HG02840 (cell line): ENCODE data around the gene PLCD3.

Experiments
- ATAC-seq: cut with Tn5 transposase; IDR thresholded peaks from one replicate; pipeline ENCODE4 v1.9.1; 2021; ENCODE audit warnings: mild to moderate bottlenecking, moderate library complexity, moderate number of reproducible peaks; ENCODE audit not compliant: unreplicated experiment, low FRiP score

The PLCD3 gene

DNA sequence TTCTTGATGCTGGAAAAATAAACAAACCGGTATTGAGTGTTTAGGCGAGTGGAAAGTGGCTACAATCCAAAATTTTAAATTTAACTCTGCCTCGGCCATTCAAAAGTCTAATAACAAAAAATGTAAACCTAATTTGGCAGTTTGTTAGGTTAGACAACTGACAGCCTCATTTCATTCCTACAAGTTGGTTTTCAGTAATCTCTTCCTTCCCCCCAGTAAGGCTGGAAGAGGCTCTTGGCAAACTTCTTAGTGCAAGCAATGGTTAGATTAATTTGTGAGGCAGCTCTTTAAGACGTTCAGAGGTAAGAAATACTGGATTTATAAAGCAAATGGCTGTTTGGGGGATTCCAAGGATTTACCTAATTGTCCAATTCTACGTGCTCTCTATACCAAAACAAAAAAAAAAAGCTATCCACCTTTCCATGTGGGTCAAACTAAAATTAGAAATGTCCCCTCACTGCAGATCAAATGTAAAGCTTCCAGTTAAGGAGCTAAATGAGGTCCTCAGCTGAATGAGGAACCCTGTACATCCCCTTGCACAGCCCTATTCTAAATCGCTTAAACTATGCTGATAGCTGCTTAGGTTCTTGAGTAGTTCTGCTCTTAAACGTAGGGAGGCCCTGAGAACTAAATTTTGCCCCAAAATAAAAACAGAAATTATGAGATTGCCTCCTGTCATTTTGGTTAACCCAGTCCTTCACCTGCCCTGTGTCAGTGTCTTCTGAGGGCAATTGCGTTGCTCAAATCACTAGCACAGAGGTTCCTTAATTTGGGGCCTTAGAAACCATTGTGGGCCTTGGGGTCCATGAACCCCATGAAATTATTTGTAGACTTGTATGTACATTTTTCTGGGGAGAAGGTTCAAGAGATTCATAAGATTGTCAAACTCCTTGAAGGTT is 18.8 kb upstream of the PLCD3 start:
- ATAC-seq: no peak

DNA sequence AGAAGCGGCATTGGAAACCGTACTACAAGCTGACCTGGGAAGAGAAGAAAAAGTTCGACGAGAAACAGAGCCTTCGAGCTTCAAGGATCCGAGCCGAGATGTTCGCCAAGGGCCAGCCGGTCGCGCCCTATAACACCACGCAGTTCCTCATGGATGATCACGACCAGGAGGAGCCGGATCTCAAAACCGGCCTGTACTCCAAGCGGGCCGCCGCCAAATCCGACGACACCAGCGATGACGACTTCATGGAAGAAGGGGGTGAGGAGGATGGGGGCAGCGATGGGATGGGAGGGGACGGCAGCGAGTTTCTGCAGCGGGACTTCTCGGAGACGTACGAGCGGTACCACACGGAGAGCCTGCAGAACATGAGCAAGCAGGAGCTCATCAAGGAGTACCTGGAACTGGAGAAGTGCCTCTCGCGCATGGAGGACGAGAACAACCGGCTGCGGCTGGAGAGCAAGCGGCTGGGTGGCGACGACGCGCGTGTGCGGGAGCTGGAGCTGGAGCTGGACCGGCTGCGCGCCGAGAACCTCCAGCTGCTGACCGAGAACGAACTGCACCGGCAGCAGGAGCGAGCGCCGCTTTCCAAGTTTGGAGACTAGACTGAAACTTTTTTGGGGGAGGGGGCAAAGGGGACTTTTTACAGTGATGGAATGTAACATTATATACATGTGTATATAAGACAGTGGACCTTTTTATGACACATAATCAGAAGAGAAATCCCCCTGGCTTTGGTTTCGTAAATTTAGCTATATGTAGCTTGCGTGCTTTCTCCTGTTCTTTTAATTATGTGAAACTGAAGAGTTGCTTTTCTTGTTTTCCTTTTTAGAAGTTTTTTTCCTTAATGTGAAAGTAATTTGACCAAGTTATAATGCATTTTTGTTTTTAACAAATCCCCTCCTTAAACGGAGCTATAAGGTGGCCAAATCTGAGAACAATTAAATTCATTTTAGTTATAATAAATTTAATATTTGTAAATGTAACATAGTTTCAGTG is 17.7 kb upstream of the PLCD3 start:
- no peak for ATAC-seq

GRCh38 chr17:45149037-45149668 is 16.8 kb upstream of the PLCD3 start:
- no peak for ATAC-seq

DNA sequence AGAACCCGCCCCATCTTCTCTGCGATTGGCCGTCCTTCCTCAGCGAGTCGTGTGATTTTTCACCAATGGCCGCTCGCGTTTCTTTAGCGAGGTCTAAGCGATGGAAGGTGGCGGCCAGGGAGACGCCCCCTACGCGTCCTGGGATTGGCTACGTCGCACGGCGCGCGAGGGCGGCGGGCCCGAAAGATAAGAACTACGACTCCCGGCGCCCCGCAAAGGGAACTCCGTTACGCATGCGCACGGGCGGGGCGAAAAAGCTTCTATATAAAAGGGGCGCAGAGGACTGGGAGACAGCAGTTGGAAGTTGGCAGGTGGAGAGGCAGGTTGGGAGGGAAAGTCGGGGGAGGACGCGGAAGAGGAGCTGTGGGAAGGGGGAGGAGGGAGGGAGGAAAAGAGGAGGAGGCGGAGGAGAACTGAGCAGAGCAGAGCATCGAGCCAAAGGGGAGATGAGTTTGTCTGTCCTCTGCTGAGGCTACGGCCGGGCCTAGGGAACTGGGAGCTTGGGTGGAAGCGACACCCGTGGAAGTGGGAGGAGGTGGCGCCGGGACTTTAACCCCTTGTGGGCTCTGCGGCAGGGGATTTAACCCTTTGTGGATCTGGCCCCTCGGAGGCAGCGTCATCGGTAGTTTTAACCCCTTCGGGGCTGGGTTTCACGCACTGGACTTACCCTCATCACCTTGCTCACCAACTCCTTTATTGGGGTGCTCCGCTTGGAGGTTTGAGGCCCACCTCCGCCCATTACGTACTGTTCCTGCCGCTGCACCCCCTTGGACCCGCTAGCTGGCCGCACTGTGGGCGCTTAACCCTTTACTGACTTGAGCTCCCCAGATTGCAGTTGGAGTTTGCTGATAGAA is 16.1 kb upstream of the PLCD3 start, which contains the start of gene HEXIM1:
HEXIM1 (plus strand) TSS at position 293 of the 854 bp plus-strand sequence. CDS start 716 bp downstream, outside the sequence.
- ATAC-seq: peak; percentile 74

DNA sequence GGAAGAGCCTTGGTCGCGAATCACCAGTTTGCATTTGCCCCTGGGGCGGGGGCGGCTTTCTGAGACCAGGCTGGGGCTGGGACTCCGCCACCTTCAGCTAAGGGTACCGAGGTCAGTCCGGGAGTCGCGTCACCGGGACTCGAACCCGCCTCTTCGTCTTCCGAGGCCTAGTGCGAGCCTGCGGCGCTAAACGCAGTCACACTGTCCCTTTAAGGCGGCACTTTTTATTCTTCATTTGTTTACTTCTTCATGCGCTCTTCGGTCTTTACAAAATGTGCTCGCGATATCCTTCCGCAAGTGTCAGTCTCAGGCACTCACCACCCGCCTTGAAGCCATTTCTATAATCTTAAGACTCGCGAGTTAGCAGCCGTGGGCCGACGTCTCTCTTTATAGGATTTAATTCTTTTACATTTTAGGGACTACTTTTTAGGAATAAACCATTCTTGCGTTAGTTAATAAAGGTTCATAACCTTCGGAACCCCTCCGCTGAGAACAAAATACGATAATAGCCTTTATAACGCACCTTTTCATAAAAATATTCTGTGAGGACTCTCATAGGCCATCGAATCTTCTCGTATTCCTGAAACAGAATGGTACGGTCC is 15.4 kb upstream of the PLCD3 start:
- peak; percentile 20 for ATAC-seq

- peak; percentile 2 for ATAC-seq
Measured at GRCh38 chr17:45146890-45147580, 14.7 kb upstream of the PLCD3 start.

DNA sequence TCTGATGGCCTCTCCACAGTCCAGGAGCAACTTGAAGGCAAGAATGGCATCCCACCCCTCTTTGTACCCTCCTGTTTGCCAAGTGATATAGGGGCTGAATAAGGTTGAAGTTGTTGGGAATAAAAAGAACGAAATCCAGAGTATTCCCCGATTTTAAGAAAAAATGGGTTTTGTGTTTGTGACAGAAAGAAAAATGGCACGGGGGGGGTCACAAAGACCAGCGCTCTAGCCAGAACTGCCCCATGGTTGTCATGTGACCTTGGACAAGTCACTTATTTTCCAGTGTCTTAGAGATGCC is 14.2 kb upstream of the PLCD3 start:
- ATAC-seq: no peak

- no peak for ATAC-seq
Measured at GRCh38 chr17:45146166-45146565, 13.9 kb upstream of the PLCD3 start.

DNA sequence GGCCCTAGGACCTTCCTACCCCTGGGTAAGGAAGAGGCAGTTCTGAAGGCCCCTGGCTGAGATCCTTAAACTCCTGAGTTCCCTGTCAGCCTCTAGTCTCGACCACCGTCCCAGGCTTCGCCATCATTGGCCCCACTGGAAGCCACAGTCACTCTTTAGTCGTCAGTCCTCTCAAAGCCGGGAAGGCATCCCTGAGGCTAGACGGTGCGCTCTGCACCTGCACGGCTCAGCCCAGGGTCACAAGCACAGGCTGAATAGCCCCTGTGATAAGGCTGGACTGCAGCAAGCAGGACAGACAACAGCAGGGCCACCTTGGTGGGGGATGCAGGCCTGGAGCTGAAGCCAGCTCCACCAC is 12.7 kb upstream of the PLCD3 start:
- no peak for ATAC-seq

DNA sequence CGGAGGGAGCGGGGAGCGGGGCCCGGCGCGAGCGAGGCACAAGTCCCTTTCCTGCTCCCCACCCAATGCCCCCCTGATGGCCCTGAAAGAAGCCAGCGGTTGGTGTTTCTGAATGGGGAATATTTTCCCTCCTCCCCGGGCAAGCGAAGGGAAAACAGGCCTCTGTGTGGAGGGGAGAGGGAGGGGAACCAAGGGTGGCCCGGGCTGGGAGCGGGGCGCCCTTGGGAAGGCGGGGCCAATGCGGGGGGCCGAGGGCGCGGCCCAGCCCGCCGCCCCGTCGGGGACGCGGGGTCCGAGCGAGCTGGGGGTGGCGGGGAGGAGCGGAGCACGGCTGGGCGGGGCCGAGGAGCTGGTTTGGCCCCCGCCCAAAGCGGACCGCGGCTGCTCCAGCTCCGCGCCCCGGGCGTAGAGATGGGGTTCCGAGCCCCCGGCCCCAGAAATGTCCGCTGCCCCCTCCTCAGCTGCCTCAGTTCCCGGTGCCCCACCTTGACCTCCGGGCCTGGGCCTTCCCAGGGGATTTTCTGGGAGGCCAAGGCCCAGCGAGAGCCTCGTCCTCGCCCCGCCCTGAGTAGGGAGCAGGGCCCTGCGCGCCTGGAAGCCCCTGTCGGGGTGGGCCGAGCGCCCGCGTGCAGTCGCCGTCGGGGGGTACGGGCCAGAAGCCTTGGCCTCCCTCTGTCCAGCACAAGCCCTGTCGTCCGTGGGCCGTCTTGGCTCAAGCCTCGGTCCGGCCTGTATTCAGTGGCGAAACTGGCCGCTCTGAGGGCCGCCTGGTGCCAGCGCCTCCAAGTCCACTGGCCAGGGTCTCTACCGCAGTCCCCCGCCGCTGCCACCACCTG is 12.1 kb upstream of the PLCD3 start:
- ATAC-seq: no peak

- ATAC-seq: no peak
Measured at GRCh38 chr17:45143767-45144198, 11.5 kb upstream of the PLCD3 start.

DNA sequence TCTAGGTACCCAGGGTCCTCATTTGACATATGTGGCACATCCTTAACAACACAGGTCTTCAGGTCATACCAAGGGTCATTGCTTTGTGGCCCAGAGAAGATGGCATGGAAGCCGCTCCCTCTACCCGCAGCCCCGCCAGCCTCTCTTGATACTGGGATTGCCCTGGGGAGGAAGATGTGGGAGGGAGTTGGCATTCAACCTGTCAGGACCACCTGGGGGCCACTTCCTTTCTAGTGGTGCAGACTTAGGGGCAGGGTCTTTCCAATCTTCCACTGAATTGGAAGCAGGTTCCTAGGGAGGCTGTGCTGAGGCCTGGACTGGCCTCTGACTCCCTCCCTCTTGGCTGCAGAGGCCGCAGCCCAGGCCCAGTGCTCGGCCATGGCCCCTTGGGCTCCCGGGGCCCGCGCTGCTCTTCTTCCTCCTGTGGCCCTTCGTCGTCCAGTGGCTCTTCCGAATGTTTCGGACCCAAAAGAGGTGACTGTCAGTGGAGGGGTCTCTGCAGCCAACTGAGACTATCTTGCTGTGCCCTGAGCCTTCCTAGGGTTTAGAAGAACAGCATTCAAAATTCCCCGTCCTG is 10.9 kb upstream of the PLCD3 start:
- no peak for ATAC-seq

- no peak for ATAC-seq
Measured at GRCh38 chr17:45139533-45139920, 7.2 kb upstream of the PLCD3 start.

GRCh38 chr17:45138911-45139532 is 6.7 kb upstream of the PLCD3 start:
- ATAC-seq: no peak

DNA sequence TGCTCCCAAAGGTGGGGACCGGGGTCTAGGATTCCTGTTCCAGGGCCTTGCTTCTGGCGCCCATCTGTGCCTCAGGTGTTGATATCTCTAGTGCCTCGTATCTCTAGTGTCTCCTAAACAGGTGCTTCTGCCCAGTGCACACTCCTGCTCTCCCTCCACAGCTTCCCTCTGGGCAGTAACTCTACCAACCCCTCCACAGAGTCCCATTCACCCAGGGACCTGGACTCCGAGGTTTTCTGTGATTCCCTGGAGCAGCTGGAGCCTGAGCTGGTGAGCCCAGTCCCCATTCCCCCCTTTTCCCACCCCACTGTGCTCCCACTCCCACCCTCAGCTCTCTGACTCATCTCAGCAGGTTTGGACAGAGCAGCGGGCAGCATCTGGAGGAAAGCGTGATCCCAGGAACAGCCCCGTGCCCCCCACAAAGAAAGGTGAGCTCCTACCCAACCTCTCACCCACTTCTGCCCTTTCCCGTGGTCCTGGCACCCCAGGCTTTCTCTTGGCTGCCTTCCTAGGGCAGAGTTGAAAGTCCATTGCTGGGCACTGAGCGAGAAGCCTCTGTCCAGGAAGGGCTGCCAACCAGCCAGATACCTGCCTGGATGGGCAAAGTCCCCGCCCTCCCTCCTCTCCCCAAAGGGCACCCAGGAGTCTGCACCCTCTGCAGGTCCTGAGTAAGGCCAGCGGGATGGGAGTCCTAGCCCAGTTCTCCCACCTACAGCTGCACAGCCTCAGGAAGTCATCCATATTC is 5.4 kb upstream of the PLCD3 start:
- ATAC-seq: no peak

GRCh38 chr17:45136846-45137560 is 4.7 kb upstream of the PLCD3 start:
- ATAC-seq: no peak
